NB4 (cell line): ENCODE data around the gene RABGAP1.

Source experiments
- DNase-seq: peaks from one replicate; pipeline ENCODE4 v3.0.0; 2010; ENCODE audit warnings: low read depth
- H3K4me3 ChIP-seq: one replicate; pipeline ENCODE4 v1.5.1; 2011; ENCODE audit warnings: mild to moderate bottlenecking, low read depth, low read length, moderate library complexity
- CTCF ChIP-seq: IDR thresholded peaks from one replicate; pipeline ENCODE4 v1.5.1; 2012; ENCODE audit warnings: low read depth, low read length
- MAX ChIP-seq: IDR thresholded peaks from 2 replicates; pipeline ENCODE4 v1.6.1; 2011; ENCODE audit warnings: low read depth, low read length
- MYC ChIP-seq: IDR thresholded peaks from 2 replicates; pipeline ENCODE4 v1.6.1; 2011; ENCODE audit warnings: low read depth, low read length
- POLR2A ChIP-seq: IDR thresholded peaks from 2 replicates; pipeline ENCODE4 v1.6.1; 2011; ENCODE audit warnings: mild to moderate bottlenecking; ENCODE audit not compliant: insufficient read length; ENCODE audit errors: extremely low read depth

Gene RABGAP1

GRCh38 chr9:123112015-123112975, 171.5 kb downstream of the RABGAP1 start:
- DNase-seq = no peak
- H3K4me3 ChIP-seq = no peak overlapping the region
- TF ChIP-seq MAX (no peak), MYC (no peak), CTCF (no peak), POLR2A (no peak)

GRCh38 chr9:123113185-123113584, 172.4 kb downstream of the RABGAP1 start:
- no peak for DNase-seq
- TF ChIP-seq CTCF (no peak), MYC (no peak), POLR2A (no peak), MAX (no peak)
- H3K4me3 ChIP-seq = no peak overlapping the region

- DNase-seq = no peak
- TF ChIP-seq CTCF (no peak), MYC (no peak), MAX (no peak), POLR2A (no peak)
- no peak overlapping the region for H3K4me3 ChIP-seq
Measured at GRCh38 chr9:123115146-123115913, 174.5 kb downstream of the RABGAP1 start.

- no peak overlapping the region for H3K4me3 ChIP-seq
- no peak for DNase-seq
- no peak for TF ChIP-seq MAX
- no peak for TF ChIP-seq MYC
- TF ChIP-seq POLR2A = no peak
- TF ChIP-seq CTCF = no peak
Measured at GRCh38 chr9:123116036-123116435, 175.2 kb downstream of the RABGAP1 start.

GRCh38 chr9:123119566-123119965, 178.7 kb downstream of the RABGAP1 start:
- no peak overlapping the region for H3K4me3 ChIP-seq
- TF ChIP-seq CTCF = no peak
- no peak for DNase-seq
